ENCODE measurements around the gene GRID2.
"Not testable (repeated sequence)": the region's sequence is repeated elsewhere in the genome, so short reads cannot be mapped to it uniquely, and the experiment has no call there.

The GRID2 gene

DNA sequence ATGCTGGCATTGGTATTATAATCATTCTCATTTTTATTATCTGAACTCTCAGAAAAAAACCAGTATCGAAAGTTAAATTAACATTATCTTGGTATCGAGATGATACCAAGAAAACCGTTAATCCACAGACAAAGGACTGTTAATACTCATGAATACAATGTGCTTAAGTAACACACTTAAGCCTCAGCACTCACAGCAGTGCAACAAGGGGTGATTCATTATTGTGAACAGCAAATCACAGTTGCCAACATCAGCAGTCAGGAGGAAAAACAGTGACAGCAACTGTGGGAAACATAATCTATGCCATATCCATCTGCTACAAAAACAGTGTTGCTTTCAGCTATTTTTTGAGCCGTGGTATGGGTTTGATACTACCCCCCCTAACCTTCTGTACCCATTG, 1313.8 kb downstream of the GRID2 start:
- DNase-seq, result no peak

GRCh38 chr4:93633721-93634120, 1330.0 kb downstream of the GRID2 start:
- DNase-seq, result no peak

- DNase-seq, result no peak
Measured at GRCh38 chr4:93635943-93636342, 1332.2 kb downstream of the GRID2 start.

- DNase-seq, result no peak
Measured at GRCh38 chr4:93645120-93645519, 1341.4 kb downstream of the GRID2 start.

DNA sequence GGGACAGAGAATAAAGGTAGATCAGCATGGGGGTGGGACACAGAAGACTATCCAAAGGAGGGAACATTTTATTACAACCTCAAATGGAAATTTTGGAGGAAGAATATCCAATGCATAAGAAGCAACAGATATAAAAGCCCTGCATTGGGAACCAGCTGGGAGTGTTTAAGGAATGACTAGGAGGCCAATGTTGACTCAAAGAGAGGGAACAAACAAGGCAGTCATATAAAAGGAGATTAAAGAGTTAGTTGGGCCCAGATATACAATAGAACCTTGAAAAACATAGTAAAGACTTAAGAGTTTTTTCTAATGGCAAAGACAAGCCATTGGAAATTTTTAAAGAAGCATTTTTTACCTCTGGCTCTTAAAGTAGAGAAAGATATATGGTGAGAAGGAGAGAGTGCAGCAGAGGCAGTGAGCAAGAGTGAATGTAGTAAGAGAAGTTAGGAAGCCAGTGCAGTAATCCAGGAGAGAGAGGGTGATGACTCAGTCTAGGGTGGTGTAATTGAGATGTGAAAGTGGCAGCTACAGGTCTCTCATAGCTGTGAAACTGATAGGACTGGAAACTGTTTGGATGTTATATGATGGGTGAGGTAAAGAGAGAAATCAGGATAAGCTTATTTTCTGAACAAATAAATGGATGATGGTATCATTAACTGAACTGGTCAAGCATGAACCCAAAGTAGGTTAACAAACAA, 1342.6 kb downstream of the GRID2 start:
- no peak for DNase-seq

DNA sequence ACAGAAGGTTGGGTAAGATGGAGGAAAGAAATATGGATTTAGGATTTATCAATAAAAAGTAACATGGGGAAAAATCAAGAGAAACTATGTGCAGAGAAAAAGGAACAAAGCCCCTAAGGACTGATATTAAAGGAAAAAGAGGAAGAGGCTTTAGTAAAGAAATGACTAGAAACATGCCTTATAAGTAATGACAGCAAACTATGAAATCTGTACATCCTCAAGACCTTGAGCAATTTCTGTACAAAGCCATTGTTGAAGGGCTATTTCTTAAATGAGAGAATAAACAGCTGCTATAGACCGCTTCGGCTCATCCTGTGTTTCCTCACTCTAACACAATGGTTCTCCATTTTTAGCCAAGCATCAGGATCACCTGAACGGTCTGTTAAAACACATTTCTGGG, 1344.5 kb downstream of the GRID2 start:
- no peak for DNase-seq

DNA sequence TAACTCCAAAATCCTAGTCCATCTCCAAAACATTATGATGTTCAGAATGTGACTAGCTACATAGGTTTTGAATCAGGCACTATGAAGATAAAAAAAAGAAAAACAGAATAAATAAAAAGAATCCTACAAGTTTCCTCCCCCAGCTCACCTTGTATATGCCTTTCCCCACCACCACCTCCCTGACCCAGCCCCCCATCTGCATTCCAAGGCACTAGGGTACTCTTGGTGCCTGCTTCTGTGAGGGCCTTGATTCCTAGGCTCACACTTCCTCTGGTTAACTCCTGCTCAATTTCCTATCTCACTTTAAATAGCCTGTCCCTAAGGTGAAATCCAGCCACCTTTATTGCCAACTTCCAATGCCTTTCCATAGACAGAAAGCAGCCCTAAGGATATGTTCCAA, 1346.1 kb downstream of the GRID2 start:
- DNase-seq, result no peak

DNA sequence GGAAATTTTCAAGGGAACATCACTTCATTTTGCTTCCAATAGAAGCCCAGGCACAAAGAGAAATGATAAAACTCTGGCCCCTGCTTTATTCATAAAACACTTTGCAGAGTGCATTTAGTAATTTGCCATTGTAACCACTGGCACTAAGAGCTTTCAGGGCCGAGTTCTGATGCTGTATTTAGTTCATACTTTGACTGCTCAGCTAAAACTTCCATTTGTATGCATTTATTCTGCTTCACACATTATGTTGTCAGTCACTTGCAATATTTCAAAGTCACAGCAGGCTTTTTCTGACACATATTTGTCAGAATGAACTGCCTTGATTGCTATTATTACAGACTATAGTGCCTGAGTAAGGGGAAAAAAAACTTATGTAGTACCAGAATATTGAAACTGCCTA, 1350.4 kb downstream of the GRID2 start:
- DNase-seq, result no peak

DNA sequence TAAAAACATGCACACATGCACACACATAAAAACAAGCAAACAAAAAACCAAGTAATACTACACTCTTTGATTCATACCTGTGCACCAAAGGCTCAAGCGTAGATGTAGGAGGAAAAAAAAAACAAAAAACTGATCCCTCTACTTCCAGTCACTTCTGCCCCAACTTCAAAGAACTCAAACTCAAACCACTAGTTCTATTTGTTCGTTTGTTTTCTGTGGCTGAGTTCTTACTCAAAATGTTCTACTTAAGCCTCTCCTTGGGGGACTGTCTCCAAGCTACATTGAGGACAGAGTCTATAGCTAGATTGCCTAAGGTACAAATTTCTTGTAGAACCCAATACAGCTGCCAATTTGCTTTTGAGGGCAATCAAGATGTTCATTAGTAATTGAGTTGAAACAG, 1353.8 kb downstream of the GRID2 start:
- DNase-seq, result no peak

- peak; percentile 11 for DNase-seq
Measured at GRCh38 chr4:93658443-93658842, 1354.7 kb downstream of the GRID2 start.

- DNase-seq, result no peak
Measured at GRCh38 chr4:93659629-93660028, 1355.9 kb downstream of the GRID2 start.

DNA sequence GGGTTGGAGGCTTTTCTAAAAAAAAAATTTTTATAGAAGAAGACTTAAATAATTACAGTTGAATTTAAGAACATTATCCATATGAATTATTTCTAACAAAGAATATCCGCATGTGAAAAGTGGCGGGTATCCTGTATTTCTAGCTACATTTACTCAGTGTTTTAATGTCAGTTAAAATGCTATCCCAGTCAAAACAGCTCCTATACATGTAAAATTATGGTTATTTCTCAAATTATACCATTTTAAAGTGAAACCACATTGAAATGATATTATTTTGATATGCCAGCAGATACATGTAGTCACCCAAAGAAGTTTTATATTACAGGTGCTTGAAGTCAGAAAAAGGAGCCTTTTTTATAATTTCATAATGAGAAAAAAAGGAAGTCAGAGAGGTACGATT, 1356.3 kb downstream of the GRID2 start:
- DNase-seq, result no peak

- no peak for DNase-seq
Measured at GRCh38 chr4:93670434-93670833, 1366.7 kb downstream of the GRID2 start.

- no peak for DNase-seq
Measured at GRCh38 chr4:93671093-93671492, 1367.3 kb downstream of the GRID2 start.

DNA sequence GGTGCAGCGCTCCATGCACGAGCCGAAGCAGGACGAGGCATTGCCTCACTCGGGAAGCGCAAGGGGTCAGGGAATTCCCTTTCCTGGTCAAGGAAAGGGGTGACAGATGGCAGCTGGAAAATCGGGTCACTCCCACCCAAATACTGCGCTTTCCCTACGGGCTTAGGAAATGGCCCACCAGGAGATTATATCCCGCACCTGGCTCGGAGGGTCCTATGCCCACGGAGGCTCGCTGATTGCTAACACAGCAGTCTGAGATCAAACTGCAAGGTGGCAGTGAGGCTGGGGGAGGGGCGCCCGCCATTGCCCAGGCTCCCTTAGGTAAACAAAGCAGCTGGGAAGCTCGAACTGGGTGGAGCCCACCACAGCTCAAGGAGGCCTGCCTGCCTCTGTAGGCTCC, 1373.2 kb downstream of the GRID2 start:
- not testable (repeated sequence) for DNase-seq

GRCh38 chr4:93684571-93684970, 1380.8 kb downstream of the GRID2 start:
- DNase-seq, result no peak

DNA sequence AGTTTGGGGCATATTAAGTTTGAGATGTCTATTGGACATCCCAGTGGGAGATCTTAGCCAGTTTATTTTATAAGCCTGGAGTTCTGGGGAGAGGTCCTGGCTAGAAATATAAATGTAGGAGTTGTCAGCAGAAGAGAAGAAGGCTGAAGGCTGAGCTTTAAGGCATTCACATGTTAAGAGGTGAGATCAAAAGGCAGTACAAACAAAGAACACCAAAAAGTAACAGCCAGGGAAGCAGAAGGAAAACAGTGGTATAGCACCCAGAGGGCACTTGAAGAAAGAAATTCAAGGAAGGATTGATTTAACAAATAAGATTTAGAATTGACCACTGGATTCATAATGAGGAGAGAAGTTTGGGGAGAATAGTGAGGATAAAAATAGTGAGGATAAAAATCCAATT, 1383.5 kb downstream of the GRID2 start:
- no peak for DNase-seq

- no peak for DNase-seq
Measured at GRCh38 chr4:93688978-93689377, 1385.2 kb downstream of the GRID2 start.

- no peak for DNase-seq
Measured at GRCh38 chr4:93693141-93693540, 1389.4 kb downstream of the GRID2 start.

- DNase-seq, result no peak
Measured at GRCh38 chr4:93698686-93699085, 1394.9 kb downstream of the GRID2 start.

DNA sequence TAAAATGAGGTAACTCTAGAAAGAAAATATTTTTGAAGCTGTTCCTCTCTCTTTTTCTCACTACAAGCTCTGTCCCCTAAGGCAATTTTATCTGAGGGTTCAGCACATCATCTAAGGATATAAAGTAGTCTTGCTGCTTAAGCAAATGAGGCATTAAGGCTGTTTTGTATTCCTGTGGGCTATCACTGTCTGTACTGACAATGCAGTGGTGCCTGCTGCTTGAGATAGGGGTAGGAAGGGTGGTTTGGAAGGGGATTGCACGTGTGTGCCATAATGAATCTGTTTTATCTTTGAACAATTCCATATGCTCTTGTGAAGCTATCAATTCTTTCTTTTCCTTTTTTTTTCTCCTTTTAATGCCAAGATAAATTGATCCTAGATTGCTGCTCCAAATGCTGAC, 1396.8 kb downstream of the GRID2 start:
- no peak for DNase-seq

- DNase-seq, result no peak
Measured at GRCh38 chr4:93710101-93710846, 1406.5 kb downstream of the GRID2 start.

DNA sequence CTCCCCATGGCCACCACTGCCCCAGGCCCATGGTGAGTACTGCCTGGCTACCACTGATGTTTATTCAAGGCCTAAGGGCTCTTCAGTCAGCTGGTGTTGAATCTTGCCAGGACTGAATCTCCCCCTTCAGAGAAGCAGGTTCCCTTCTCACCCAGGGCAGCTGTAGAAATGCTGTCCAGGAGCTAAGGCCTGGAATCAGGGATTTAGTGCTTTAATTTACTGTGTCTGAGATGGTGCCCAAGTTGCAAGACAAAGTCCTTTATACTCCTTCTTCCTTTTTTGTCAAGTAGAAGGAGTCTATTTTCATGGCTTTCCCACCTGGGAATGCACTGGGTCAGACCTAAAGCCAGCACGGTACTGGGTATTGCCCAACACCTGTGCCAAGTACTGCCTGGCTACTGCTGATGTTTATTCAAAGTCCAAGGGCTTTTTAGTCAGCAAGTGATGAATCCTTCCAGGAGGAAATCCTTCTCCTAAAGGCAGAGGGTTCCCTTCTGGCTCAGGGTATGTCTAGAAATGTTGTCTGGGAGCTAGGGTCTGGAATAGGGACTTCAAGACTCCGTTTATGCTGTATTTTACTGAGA, 1407.2 kb downstream of the GRID2 start:
- no peak for DNase-seq

DNA sequence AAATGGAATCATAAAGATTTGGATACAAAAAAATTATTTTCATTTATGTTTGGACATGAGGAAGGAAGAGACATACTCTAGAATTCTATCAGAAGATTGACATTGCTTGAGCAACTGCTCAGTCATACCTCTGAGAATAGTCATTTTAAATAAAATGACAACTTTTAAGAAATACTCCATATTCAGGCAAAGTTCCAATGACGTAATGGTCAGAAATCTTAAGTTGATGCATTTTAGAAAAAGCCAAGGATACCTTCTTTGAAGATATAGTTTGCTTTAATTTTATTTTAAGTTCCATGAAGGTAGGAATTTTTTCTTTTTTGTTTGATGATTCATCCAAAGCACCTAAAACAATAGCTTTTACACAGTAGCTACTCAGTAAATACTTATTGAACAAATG, 1414.5 kb downstream of the GRID2 start:
- no peak for DNase-seq
